ENCODE data around the gene FSTL3. TPM values are rescaled to one million over a fixed set of nuclear protein-coding genes. Genes with fewer than 3 reads are reported as not detected.
"Not testable (repeated sequence)": the region's sequence is repeated elsewhere in the genome, so short reads cannot be mapped to it uniquely, and the experiment has no call there.

The FSTL3 gene
- total RNA-seq, 1 donor from 2014 or later, result 56.1 TPM

DNA sequence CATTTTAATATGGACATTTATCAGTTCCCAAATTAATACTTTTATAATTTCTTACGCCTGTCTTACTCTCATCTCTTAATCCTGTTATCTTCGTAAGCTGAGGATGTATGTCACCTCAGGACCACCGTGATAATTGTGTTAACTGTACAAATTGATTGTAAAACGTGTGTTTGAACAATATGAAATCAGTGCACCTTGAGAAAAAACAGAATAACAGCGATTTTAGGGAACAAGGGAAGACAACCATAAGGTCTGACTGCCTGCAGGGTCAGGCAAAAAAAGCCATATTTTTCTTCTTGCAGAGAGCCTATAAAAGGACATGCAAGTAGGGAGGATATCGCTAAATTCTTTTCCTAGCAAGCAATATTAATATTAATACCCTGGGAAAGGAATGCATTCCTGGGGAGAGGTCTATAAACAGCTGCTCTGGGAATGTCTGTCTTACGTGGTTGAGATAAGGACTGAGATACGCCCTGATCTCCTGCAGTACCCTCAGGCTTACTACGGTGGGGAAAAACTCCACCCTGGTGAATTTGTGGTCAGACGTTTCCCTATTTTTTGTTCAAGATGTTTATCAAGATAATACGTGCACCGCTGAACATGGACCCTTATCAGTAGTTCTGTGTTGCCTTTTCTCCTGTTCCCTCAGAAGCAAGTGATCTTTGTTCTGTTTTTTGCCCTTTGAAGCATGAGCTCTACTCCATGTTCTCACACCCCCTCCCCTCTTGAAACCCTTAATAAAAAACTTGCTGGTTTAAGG is 7.3 kb upstream of the FSTL3 start:
- H3K36me3 ChIP-seq; H3K4me3 ChIP-seq; H3K27ac ChIP-seq (replicated peaks); H3K9me3 ChIP-seq (replicated peaks); DNase-seq; H3K27me3 ChIP-seq (ENCODE audit: low read depth): not testable (repeated sequence)
- intact Hi-C loops (cut with micrococcal nuclease), result loop anchor here (5.0 kb wide), 1 partner anchor 63 kb away; no protein-coding TSS in a partner anchor
- peaks cover 14% of the 10 kb centered on the region for H3K4me1 ChIP-seq

DNA sequence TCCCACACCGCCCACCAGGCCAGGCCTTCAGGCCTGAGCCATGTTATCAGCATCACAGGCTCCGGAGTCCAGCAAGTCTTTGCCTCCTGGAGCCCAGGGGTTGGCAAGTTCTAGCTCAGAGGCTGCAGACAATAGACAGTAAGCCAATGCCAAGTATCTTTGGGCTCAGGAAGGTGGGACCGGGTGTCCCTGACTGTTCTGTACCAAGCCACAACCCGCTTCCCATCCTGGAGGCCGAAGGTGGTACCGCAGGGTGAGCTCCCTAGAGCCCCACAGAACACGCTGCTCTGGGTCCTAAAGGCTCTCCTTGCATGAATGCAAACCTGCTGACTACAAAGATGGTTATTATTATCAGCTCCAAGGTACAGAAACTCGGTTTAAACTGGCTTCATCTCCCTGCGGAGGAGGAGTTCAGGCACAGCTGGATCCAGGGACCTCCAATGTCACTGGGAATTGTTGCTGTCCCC is 5.5 kb upstream of the FSTL3 start:
- DNase-seq, result no peak
- TF ChIP-seq, protein P1, sequence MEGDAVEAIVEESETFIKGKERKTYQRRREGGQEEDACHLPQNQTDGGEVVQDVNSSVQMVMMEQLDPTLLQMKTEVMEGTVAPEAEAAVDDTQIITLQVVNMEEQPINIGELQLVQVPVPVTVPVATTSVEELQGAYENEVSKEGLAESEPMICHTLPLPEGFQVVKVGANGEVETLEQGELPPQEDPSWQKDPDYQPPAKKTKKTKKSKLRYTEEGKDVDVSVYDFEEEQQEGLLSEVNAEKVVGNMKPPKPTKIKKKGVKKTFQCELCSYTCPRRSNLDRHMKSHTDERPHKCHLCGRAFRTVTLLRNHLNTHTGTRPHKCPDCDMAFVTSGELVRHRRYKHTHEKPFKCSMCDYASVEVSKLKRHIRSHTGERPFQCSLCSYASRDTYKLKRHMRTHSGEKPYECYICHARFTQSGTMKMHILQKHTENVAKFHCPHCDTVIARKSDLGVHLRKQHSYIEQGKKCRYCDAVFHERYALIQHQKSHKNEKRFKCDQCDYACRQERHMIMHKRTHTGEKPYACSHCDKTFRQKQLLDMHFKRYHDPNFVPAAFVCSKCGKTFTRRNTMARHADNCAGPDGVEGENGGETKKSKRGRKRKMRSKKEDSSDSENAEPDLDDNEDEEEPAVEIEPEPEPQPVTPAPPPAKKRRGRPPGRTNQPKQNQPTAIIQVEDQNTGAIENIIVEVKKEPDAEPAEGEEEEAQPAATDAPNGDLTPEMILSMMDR (IDR thresholded peaks at IDR 0.05; ENCODE audit: borderline replicate concordance), result no peak
- peaks cover 7% of the 10 kb centered on the region for H3K9me3 ChIP-seq (replicated peaks)
- peaks cover 12% of the 10 kb centered on the region for H3K4me1 ChIP-seq
- intact Hi-C loops (cut with micrococcal nuclease), result no loop called here
- H3K36me3 ChIP-seq, result no peaks in the 10 kb centered on the region
- H3K27me3 ChIP-seq (ENCODE audit: low read depth), result no peaks in the 10 kb centered on the region
- no peak overlapping the region for H3K4me3 ChIP-seq
- no peak overlapping the region for H3K27ac ChIP-seq (replicated peaks)

DNA sequence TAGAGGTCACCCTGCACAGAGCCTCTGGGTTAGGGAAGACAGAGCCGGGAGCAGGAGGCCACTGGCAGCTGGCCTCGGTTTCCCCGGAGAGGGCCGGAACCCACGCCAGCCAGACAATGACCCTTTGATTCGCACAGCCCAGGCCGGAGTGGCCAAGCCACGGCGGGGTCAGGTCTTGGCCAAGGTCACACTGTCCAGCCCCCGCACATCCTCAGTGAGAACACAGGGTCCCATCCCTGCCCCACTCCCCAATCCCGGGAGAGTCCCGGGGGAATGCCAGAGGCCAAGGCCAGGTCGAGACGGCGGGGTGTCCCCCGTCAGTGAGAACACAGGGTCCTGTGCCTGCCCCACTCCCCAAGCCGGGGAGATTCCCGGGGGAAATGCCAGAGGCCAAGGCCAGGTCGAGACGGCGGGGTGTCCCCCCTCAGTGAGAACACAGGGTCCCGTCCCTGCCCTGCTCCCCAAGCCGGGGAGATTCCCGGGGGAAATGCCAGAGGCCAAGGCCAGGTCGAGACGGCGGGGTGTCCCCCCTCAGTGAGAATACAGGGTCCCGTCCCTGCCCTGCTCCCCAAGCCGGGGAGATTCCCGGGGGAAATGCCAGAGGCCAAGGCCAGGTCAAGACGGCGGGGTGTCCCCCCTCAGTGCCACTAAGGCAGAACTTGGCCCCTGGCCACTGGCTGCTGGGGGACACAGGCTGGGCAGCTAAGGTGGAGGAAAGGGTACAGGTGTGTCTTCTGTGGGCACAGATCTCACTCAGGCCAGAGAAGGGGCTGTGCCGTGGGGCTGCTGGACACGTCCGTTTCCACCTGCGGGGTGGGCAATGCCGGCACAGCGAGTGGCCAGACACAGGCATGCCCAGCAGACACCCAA is 1.7 kb upstream of the FSTL3 start:
- H3K4me3 ChIP-seq, result no peak overlapping the region
- intact Hi-C loops (cut with micrococcal nuclease), result no loop called here
- peak overlapping the region; percentile 99 for H3K27ac ChIP-seq (replicated peaks)
- peak; percentile 58 for DNase-seq
- TF ChIP-seq, protein P1 (IDR thresholded peaks at IDR 0.05; ENCODE audit: borderline replicate concordance), result no peak
- H3K9me3 ChIP-seq (replicated peaks), result no peaks in the 10 kb centered on the region
- H3K4me1 ChIP-seq, result peaks cover 46% of the 10 kb centered on the region
- peaks cover 10% of the 10 kb centered on the region for H3K27me3 ChIP-seq (ENCODE audit: low read depth)
- no peaks in the 10 kb centered on the region for H3K36me3 ChIP-seq

DNA sequence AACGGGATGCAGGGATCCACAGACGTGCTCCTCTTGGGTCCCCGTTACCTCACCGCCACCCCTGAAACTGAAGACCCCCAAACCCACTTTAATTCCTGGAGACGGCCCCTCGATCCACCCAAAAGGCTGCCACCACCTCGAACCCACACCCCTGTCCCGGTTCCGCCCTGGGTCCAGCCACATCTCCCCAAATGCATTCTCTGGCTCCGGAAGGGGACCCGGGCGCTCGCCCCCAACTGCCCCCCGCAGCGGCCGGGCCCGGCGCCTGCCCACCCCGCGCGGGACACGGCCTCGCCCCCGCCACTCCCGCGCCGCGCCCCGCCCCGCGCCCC is 219 bp upstream of the FSTL3 start:
- H3K4me3 ChIP-seq, result peak overlapping the region; percentile 90
- H3K9me3 ChIP-seq (replicated peaks), result no peaks in the 10 kb centered on the region
- H3K27me3 ChIP-seq (ENCODE audit: low read depth), result peaks cover 10% of the 10 kb centered on the region
- peak overlapping the region; percentile 99 for H3K27ac ChIP-seq (replicated peaks)
- H3K4me1 ChIP-seq, result peaks cover 57% of the 10 kb centered on the region
- TF ChIP-seq, protein P1 (IDR thresholded peaks at IDR 0.05; ENCODE audit: borderline replicate concordance), result no peak
- intact Hi-C loops (cut with micrococcal nuclease), result no loop called here
- H3K36me3 ChIP-seq, result no peaks in the 10 kb centered on the region
- peak; percentile 62 for DNase-seq

DNA sequence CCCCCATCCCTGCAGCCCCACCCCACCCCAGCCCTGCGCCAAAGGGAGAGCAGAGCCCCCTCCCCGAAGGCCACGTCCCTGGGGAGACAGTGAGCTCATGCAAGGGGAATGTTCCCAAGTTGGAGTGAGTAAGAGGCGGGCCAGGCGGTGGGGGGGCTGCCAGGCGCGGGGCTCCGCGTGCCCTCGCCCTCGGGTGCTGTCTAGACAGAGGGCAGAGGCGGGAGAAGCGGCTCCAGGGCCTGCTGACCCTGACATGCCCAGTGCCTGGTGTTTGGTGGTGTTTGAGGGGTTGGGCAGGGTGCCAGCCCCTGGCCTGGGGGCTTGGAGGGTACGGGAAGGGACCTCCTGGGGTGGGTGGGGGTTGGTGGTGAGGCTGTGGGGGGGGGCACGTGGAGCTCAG is 1.0 kb downstream of the FSTL3 start:
- TF ChIP-seq, protein P1 (IDR thresholded peaks at IDR 0.05; ENCODE audit: borderline replicate concordance), result no peak
- Histone ChIP-seq H3K27ac (replicated peaks) (peak overlapping the region; percentile 99), H3K4me3 (peak overlapping the region; percentile 90), H3K9me3 (replicated peaks) (no peaks in the 10 kb centered on the region), H3K4me1 (peaks cover 61% of the 10 kb centered on the region), H3K27me3 (ENCODE audit: low read depth) (peaks cover 10% of the 10 kb centered on the region), H3K36me3 (no peaks in the 10 kb centered on the region)
- DNase-seq, result peak; percentile 78
- intact Hi-C loops (cut with micrococcal nuclease), result no loop called here
